Measurements from ENCODE around the gene IRF2BP2. TPM values are rescaled to one million over a fixed set of nuclear protein-coding genes. Genes with fewer than 3 reads are reported as not detected.

IRF2BP2 gene
- total and polyA plus RNA-seq, 4 donors = 49.3 to 197 (median 110) TPM

GRCh38 chr1:234632225-234632624 is 22.2 kb upstream of the IRF2BP2 start:
- Histone ChIP-seq H3K36me3 (ENCODE audit: control insufficient read depth in 4 of 4, insufficient read depth in 4 of 4, low read length in 4 of 4) (no peaks in the 10 kb centered on the region), H3K4me1 (ENCODE audit: control insufficient read depth in 5 of 5, insufficient read depth in 5 of 5, low read length in 5 of 5) (peaks cover 0 to 11% (median 1%) of the 10 kb centered on the region in 5 donors), H3K27me3 (ENCODE audit: control insufficient read depth in 3 of 3, insufficient read depth in 3 of 3, low read length in 2 of 3) (no peaks in the 10 kb centered on the region), H3K4me3 (no peak overlapping the region), H3K9ac (ENCODE audit: insufficient read depth in 1 of 2, low read length in 2 of 2) (no peak overlapping the region), H3K9me3 (ENCODE audit: control insufficient read depth in 4 of 4, insufficient read depth in 3 of 4, low read length in 3 of 4) (no peaks in the 10 kb centered on the region), H3K27ac (ENCODE audit: low read depth in 1 of 2, low read length in 1 of 2) (no peak overlapping the region)
- DNase-seq (no peak), ATAC-seq (ENCODE audit: insufficient read depth, low FRiP score) (no peak)
- TF ChIP-seq CTCF (IDR thresholded peaks at IDR 0.05; ENCODE audit: control extremely low read depth, extremely low read depth) = no peak

GRCh38 chr1:234631721-234632125 is 21.7 kb upstream of the IRF2BP2 start:
- H3K4me3 ChIP-seq = no peak overlapping the region
- no peaks in the 10 kb centered on the region for H3K36me3 ChIP-seq (ENCODE audit: control insufficient read depth in 4 of 4, insufficient read depth in 4 of 4, low read length in 4 of 4)
- DNase-seq (no peak), ATAC-seq (ENCODE audit: insufficient read depth, low FRiP score) (peak; percentile 47)
- no peak for TF ChIP-seq CTCF (IDR thresholded peaks at IDR 0.05; ENCODE audit: control extremely low read depth, extremely low read depth)
- no peaks in the 10 kb centered on the region for H3K27me3 ChIP-seq (ENCODE audit: control insufficient read depth in 3 of 3, insufficient read depth in 3 of 3, low read length in 2 of 3)
- peak overlapping the region; percentile 24 to 67 for H3K27ac ChIP-seq (ENCODE audit: low read depth in 1 of 2, low read length in 1 of 2)
- H3K4me1 ChIP-seq (ENCODE audit: control insufficient read depth in 5 of 5, insufficient read depth in 5 of 5, low read length in 5 of 5) = peaks cover 0 to 11% (median 1%) of the 10 kb centered on the region in 5 donors
- H3K9me3 ChIP-seq (ENCODE audit: control insufficient read depth in 4 of 4, insufficient read depth in 3 of 4, low read length in 3 of 4) = no peaks in the 10 kb centered on the region
- 42 to 80% methylated on average over 1 of the region's 1 CpG for WGBS, 2 donors
- H3K9ac ChIP-seq (ENCODE audit: insufficient read depth in 1 of 2, low read length in 2 of 2) = no peak overlapping the region

GRCh38 chr1:234629026-234629425 is 19.0 kb upstream of the IRF2BP2 start:
- no peak for ATAC-seq (ENCODE audit: insufficient read depth, low FRiP score)

More at GRCh38 chr1:234629026-234629425, 19.0 kb upstream of the IRF2BP2 start:
- no peak for TF ChIP-seq CTCF (IDR thresholded peaks at IDR 0.05; ENCODE audit: control extremely low read depth, extremely low read depth)
- H3K9me3 ChIP-seq (ENCODE audit: control insufficient read depth in 4 of 4, insufficient read depth in 3 of 4, low read length in 3 of 4) = no peaks in the 10 kb centered on the region
- H3K27ac ChIP-seq (ENCODE audit: low read depth in 1 of 2, low read length in 1 of 2) = no peak overlapping the region
- no peak overlapping the region for H3K9ac ChIP-seq (ENCODE audit: insufficient read depth in 1 of 2, low read length in 2 of 2)
- WGBS, 2 donors = 77 to 81% methylated on average over 4 of the region's 4 CpGs
- DNase-seq = no peak
- H3K36me3 ChIP-seq (ENCODE audit: control insufficient read depth in 4 of 4, insufficient read depth in 4 of 4, low read length in 4 of 4) = no peaks in the 10 kb centered on the region
- H3K27me3 ChIP-seq (ENCODE audit: control insufficient read depth in 3 of 3, insufficient read depth in 3 of 3, low read length in 2 of 3) = no peaks in the 10 kb centered on the region
- peaks cover 0 to 16% (median 3%) of the 10 kb centered on the region in 5 donors for H3K4me1 ChIP-seq (ENCODE audit: control insufficient read depth in 5 of 5, insufficient read depth in 5 of 5, low read length in 5 of 5)
- H3K4me3 ChIP-seq = no peak overlapping the region
